Measurements from ENCODE around the gene OPN1LW. TPM values are rescaled to one million over a fixed set of nuclear protein-coding genes. Genes with fewer than 3 reads are reported as not detected.

The OPN1LW gene
- total and polyA plus RNA-seq, 2 donors (not counting 1 experiment from before 2014, with no cell fraction given): not detected

DNA sequence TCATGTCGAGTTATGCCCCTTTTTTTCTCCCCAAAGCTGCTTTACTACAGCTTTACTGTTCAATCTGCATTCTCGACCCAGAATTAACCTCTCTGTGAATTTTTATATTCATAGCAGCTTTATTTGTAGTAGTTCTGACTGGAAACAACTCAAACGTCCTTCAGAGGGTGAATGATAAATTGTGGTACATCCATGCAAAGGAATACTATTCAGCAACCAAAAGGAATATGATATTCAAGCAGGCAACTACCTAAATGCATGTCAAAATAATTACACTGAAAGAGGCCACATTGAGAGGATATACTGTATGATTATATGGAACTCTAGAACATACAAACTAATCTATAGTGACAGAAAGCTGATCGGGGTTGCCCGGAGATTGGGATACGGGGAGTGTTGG is 26.5 kb upstream of the OPN1LW start:
- intact Hi-C loops (cut with micrococcal nuclease): no loop called here
- Histone ChIP-seq H3K79me2 (ENCODE audit: control insufficient read depth, insufficient read depth, low read length) (no peaks in the 10 kb centered on the region), H3K27ac (ENCODE audit: low read length in 2 of 2) (no peak overlapping the region), H4K20me1 (ENCODE audit: control insufficient read depth, insufficient read depth, low read length, poor library complexity, severe bottlenecking) (no peaks in the 10 kb centered on the region), H3K4me3 (ENCODE audit: control extremely low read depth in 1 of 5, extremely low read depth in 1 of 5, insufficient read depth in 1 of 5, low read depth in 2 of 5, low read length in 4 of 5) (no peak overlapping the region), H3K36me3 (replicated peaks in 1 of 2; ENCODE audit: control extremely low read depth in 1 of 2, control insufficient read depth in 1 of 2, extremely low read depth in 1 of 2, insufficient read depth in 2 of 2, low read length in 1 of 2) (no peaks in the 10 kb centered on the region), H3K4me2 (replicated peaks; ENCODE audit: low read depth, low read length, poor library complexity, severe bottlenecking) (no peak overlapping the region), H2AFZ (ENCODE audit: insufficient read depth, low read depth, low read length, poor library complexity, severe bottlenecking) (no peak overlapping the region), H3K4me1 (ENCODE audit: control insufficient read depth in 2 of 2, insufficient read depth in 2 of 2, low read length in 2 of 2) (no peaks in the 10 kb centered on the region), H3K9me3 (ENCODE audit: control extremely low read depth in 1 of 3, control insufficient read depth in 2 of 3, insufficient read depth in 1 of 3, low read length in 2 of 3) (no peaks in the 10 kb centered on the region), H3K9ac (ENCODE audit: low read length) (no peak overlapping the region), H3K27me3 (replicated peaks in 1 of 4; ENCODE audit: control extremely low read depth in 1 of 4, control insufficient read depth in 3 of 4, insufficient read depth in 4 of 4, low read length in 3 of 4) (no peaks in the 10 kb centered on the region)
- WGBS (ENCODE audit: insufficient coverage): no CpG with 5 or more reads among the region's 6 CpGs
- ATAC-seq (ENCODE audit: low read depth): no peak
- ChIA-PET CTCF (interaction anchor here (0.5 kb wide), 1 partner anchor 205 kb away, joined by 4 read pairs; no protein-coding TSS in a partner anchor), POLR2A (no interaction called here)
- no peaks in the 10 kb centered on the region for H3K9me3 Mint-ChIP-seq (ENCODE audit: insufficient read depth)
- no peak overlapping the region for H3K4me3 Mint-ChIP-seq
- H3K27ac Mint-ChIP-seq: no peak overlapping the region
- TF ChIP-seq, protein P1, sequence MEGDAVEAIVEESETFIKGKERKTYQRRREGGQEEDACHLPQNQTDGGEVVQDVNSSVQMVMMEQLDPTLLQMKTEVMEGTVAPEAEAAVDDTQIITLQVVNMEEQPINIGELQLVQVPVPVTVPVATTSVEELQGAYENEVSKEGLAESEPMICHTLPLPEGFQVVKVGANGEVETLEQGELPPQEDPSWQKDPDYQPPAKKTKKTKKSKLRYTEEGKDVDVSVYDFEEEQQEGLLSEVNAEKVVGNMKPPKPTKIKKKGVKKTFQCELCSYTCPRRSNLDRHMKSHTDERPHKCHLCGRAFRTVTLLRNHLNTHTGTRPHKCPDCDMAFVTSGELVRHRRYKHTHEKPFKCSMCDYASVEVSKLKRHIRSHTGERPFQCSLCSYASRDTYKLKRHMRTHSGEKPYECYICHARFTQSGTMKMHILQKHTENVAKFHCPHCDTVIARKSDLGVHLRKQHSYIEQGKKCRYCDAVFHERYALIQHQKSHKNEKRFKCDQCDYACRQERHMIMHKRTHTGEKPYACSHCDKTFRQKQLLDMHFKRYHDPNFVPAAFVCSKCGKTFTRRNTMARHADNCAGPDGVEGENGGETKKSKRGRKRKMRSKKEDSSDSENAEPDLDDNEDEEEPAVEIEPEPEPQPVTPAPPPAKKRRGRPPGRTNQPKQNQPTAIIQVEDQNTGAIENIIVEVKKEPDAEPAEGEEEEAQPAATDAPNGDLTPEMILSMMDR (IDR thresholded peaks at IDR 0.05): no peak
- TF ChIP-seq EZH2 (IDR thresholded peaks at IDR 0.05; ENCODE audit: borderline replicate concordance, insufficient read depth, low read depth, low read length, poor library complexity, severe bottlenecking): no peak
- H3K4me1 Mint-ChIP-seq: peaks cover 4% of the 10 kb centered on the region
- no peak for DNase-seq
- H3K27me3 Mint-ChIP-seq: no peaks in the 10 kb centered on the region

DNA sequence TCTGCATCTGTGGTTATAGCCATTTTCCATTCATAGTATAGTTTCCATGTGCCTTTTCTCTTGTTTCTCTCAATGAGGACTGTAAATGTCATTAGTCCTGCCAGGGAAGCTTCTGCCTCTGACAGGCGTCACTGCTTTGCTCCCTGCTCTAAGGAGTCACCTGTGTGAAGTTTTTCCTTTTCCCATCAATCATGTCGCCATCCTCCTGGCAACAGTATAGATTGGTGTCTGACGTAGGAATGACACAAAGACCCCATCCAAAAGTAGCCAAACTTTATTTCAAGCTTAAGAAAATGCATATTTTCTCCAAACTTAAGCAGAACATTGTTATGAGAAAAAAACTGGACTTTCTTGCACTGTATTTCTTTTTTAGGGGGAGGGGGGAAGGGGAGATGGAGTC is 23.5 kb upstream of the OPN1LW start:
- no peak overlapping the region for H3K4me3 ChIP-seq (ENCODE audit: control extremely low read depth in 1 of 5, extremely low read depth in 1 of 5, insufficient read depth in 1 of 5, low read depth in 2 of 5, low read length in 4 of 5)
- intact Hi-C loops (cut with micrococcal nuclease): no loop called here
- ChIA-PET POLR2A (interaction anchor here (0.7 kb wide), 1 partner anchor 9 kb away, joined by 3 read pairs; no protein-coding TSS in a partner anchor), CTCF (no interaction called here)
- TF ChIP-seq, protein P1 (IDR thresholded peaks at IDR 0.05): no peak
- no peak for TF ChIP-seq EZH2 (IDR thresholded peaks at IDR 0.05; ENCODE audit: borderline replicate concordance, insufficient read depth, low read depth, low read length, poor library complexity, severe bottlenecking)
- WGBS (ENCODE audit: insufficient coverage): no CpG with 5 or more reads among the region's 3 CpGs
- H3K9ac ChIP-seq (ENCODE audit: low read length): no peak overlapping the region
- no peaks in the 10 kb centered on the region for H3K79me2 ChIP-seq (ENCODE audit: control insufficient read depth, insufficient read depth, low read length)
- no peaks in the 10 kb centered on the region for H3K27me3 Mint-ChIP-seq
- no peak for ATAC-seq (ENCODE audit: low read depth)
- H3K27ac Mint-ChIP-seq: no peak overlapping the region
- peaks cover 3 to 23% of the 10 kb centered on the region in 2 donors for H3K4me1 ChIP-seq (ENCODE audit: control insufficient read depth in 2 of 2, insufficient read depth in 2 of 2, low read length in 2 of 2)
- no peaks in the 10 kb centered on the region for H3K27me3 ChIP-seq (replicated peaks in 1 of 4; ENCODE audit: control extremely low read depth in 1 of 4, control insufficient read depth in 3 of 4, insufficient read depth in 4 of 4, low read length in 3 of 4)
- no peak overlapping the region for H3K27ac ChIP-seq (ENCODE audit: low read length in 2 of 2)
- H3K36me3 ChIP-seq (replicated peaks in 1 of 2; ENCODE audit: control extremely low read depth in 1 of 2, control insufficient read depth in 1 of 2, extremely low read depth in 1 of 2, insufficient read depth in 2 of 2, low read length in 1 of 2): no peaks in the 10 kb centered on the region
- H3K4me2 ChIP-seq (replicated peaks; ENCODE audit: low read depth, low read length, poor library complexity, severe bottlenecking): no peak overlapping the region
- no peak overlapping the region for H2AFZ ChIP-seq (ENCODE audit: insufficient read depth, low read depth, low read length, poor library complexity, severe bottlenecking)
- no peak for DNase-seq
- no peaks in the 10 kb centered on the region for H3K9me3 Mint-ChIP-seq (ENCODE audit: insufficient read depth)
- no peaks in the 10 kb centered on the region for H3K9me3 ChIP-seq (ENCODE audit: control extremely low read depth in 1 of 3, control insufficient read depth in 2 of 3, insufficient read depth in 1 of 3, low read length in 2 of 3)
- H3K4me3 Mint-ChIP-seq: no peak overlapping the region
- peaks cover 10% of the 10 kb centered on the region for H3K4me1 Mint-ChIP-seq
- no peaks in the 10 kb centered on the region for H4K20me1 ChIP-seq (ENCODE audit: control insufficient read depth, insufficient read depth, low read length, poor library complexity, severe bottlenecking)

Measured in B cell (primary cell).